ENCODE measurements around the gene NBL1.

NBL1 gene

GRCh38 chr1:19643602-19644394 lies at the start of gene NBL1:
TSS of gene NBL1 (plus strand) at chr1:19644311. CDS start at chr1:19655031, 10,720 bp downstream.
- DNase-seq (ENCODE audit: low spot score) = peak; percentile 80

DNA sequence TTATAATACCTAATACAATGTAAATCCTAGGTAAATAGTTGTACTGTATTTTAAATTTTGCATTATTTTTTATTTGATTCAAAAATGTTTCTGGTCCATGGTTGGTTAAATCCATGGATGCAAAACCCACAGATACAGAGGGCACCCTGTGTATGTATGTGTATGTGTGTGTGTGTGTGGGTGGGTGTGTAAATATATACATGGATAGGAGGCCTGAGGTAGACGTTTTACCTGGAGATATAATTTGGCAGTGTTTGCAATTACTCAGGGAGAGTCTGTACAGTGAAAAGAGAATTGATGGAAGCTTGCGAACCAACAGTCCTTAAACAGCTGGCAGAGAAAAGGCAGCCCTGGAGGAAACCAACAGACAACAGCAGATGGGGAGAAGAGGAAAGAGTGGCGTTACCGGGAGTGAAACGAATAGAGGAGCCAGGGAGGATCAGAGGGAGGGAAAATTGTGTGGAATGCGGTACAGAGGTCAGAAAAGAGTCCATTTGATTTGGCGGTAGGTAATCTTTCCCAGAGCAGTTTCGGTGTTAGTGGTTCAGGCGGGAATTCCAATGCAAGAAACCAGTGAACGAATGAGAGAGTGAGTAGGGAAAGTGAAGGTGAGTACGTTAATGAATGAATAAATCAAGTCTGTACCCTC lies 47.9 kb upstream of the NBL1 start:
- DNase-seq (ENCODE audit: low spot score) = no peak

- DNase-seq (ENCODE audit: low spot score) = peak; percentile 98
These were observed 47.2 kb upstream of the NBL1 start for GRCh38 chr1:19596714-19597495.

- no peak for DNase-seq (ENCODE audit: low spot score)
These were observed 46.4 kb upstream of the NBL1 start for GRCh38 chr1:19597496-19598309.

- DNase-seq (ENCODE audit: low spot score) = no peak
These were observed 44.3 kb upstream of the NBL1 start for GRCh38 chr1:19599810-19600209.

GRCh38 chr1:19602486-19602885 lies 41.6 kb upstream of the NBL1 start:
- DNase-seq (ENCODE audit: low spot score) = no peak

DNA sequence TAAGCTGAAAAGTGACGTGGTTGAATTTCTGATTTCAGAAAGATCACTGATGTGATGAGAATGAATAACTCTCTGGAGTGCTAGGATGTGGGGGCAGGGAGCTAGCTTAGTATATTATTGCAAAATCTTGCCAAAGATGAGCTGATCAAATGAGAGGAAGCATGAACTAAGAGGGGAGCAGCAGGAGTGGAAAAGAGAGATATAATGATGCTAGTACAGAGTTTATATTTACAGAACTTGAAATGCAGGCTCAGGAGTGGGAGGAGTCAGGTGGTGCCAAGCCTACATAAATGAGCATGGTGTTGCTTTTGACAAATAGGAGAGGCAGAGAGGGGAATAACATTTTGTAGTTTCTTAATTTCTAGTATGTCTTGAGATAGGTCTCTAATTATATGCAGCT lies 38.1 kb upstream of the NBL1 start:
- DNase-seq (ENCODE audit: low spot score) = no peak

GRCh38 chr1:19606817-19607642 lies 37.1 kb upstream of the NBL1 start:
- no peak for DNase-seq (ENCODE audit: low spot score)

DNA sequence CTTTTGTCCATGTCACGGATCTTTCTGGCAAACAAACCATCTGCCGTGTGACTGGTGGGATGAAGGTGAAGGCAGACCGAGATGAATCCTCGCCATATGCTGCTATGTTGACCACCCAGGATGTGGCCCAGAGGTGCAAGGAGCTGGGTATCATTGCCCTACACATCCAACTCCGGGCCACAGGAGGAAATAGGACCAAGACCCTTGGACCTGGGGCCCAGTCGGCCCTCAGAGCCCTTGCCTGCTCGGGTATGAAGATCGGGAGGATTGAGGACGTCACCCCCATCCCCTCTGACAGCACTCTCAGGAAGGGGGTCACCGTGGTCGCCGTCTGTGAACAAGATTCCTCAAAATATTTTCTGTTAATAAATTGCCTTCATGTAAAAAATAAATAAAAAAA lies 35.9 kb upstream of the NBL1 start:
- DNase-seq (ENCODE audit: low spot score) = no peak

DNA sequence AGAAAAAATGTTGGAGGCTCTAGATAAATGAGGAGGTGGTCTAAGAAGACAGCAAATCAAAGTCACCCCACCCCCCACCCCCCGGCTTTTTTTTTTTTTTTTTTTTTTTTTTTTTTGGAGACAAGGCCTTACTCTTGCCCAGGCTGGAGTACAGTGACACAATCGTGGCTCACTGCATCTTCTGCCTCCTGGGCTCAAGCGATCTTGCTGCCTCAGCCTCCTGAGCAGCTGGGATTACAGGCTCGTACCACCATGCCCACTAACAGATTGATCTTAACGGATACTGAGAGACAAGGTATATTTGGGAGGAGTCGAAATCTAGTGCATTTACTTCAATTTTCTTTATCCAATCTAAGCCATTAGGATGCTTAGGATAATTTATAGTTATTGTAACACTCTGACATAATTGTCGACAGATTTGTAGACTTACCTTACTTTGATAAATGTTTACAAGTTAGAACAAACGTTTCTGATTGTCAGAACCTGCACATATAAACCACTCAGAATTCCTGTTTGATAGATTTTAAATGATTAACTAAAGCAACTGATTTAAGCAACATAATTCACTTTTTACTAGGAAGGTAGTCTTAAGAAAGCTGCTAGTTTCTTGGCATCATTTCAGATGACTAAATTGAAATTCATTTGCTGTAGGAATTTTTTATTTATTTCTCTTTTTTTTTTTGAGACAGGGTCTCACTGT lies 33.7 kb upstream of the NBL1 start:
- DNase-seq (ENCODE audit: low spot score) = no peak

DNA sequence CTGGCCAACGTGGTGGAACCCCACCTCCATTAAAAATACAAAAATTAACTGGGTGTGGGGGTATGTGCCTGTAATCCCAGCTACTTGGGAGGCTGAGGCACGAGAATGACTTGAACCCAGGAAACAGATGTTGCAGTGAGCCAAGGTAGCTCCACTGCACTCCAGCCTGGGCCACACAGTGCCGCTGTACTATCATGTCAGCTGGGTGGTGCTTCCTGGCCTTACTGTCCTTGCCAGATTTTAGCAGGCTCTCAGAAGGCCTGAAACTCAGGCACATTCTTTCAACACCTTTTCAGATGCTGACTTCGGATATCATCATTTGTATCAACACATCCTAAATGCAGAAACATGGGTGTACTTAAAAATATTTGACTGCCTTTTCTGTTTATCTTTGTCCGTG lies 31.6 kb upstream of the NBL1 start:
- DNase-seq (ENCODE audit: low spot score) = no peak

GRCh38 chr1:19613171-19613703 lies 30.9 kb upstream of the NBL1 start:
- DNase-seq (ENCODE audit: low spot score) = no peak

DNA sequence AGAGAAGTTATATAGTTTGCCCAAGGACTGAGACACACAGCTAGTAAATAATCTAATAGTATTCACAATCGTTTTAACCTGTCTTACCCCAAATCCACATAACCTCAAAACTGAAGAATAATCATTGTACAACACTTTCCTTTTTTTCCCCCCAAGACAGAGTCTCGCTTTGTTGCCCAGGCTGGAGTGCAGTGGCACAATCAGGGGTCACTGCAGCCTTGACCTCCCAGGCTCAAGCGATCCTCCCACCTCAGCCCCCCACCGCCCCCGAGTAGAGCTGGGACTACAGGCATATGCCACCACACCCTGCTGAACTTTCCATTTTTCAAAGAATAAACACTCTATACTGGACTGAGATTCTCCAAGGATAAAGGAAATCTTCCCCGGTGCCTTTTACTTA lies 28.7 kb upstream of the NBL1 start:
- no peak for DNase-seq (ENCODE audit: low spot score)

GRCh38 chr1:19616489-19616888 lies 27.6 kb upstream of the NBL1 start:
- no peak for DNase-seq (ENCODE audit: low spot score)

GRCh38 chr1:19617376-19617775 lies 26.7 kb upstream of the NBL1 start:
- DNase-seq (ENCODE audit: low spot score) = no peak

DNA sequence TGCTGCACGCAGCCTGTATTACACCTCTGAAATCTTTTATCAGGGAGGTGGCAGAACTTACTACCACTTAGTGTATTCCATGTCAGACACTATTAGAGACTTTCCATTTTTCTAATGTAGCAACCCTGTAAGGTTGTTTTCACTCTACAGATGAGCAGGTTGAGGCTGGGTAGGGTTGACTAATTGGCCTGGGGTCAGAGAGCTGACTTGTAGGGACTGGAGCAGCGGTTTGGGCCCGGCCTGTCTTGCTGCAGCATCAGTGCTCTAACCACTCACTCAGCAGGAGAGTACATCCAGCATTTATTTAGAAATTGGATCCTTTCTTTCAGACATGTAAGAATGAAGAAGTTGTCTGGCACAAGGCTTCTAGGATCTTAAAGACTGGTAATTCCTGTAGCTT lies 25.7 kb upstream of the NBL1 start:
- no peak for DNase-seq (ENCODE audit: low spot score)

- no peak for DNase-seq (ENCODE audit: low spot score)
These were observed 24.3 kb upstream of the NBL1 start for GRCh38 chr1:19619697-19620384.

- no peak for DNase-seq (ENCODE audit: low spot score)
These were observed 23.3 kb upstream of the NBL1 start for GRCh38 chr1:19620786-19621185.

GRCh38 chr1:19621274-19621950 lies 22.7 kb upstream of the NBL1 start:
- no peak for DNase-seq (ENCODE audit: low spot score)
